ENCODE results near the gene TAC1. TPM values are rescaled to one million over a fixed set of nuclear protein-coding genes. Genes with fewer than 3 reads are reported as not detected.

TAC1 gene
- total and polyA plus RNA-seq, 10 of the 15 experiments (the other 5 are each of a cell fraction or from before 2014, with no cell fraction given), result not detected

DNA sequence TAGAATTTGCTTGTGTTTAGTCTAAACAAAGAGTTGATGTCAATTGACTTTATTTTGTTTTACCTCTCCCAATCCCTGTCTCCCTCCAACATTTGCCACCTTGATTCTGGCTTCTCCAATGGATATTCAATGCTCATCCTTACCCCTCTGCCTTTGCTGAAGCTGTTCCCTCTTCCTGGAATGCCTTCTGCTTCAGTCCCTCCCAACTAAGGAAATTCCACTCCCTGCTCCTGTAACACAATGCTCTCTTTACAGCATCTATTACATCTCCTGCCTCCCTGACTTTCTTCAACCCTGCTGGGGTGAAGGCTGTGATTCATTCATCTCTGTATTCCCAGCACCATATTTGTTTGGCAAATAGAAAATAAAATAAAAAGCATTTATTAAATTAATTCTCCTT lies 34.5 kb upstream of the TAC1 start:
- SMC1A ChIA-PET (ENCODE audit: uncharacterized antibody, unreplicated experiment), result no interaction called here
- TF ChIP-seq TBL1XR1 (IDR thresholded peaks at IDR 0.05; ENCODE audit: low read depth, low read length) (no peak), CREM (IDR thresholded peaks at IDR 0.05; ENCODE audit: low read depth) (no peak), CBFB (IDR thresholded peaks at IDR 0.05; ENCODE audit: low read depth) (no peak), SPI1 (IDR thresholded peaks at IDR 0.05; ENCODE audit: borderline replicate concordance, insufficient read depth, low read depth, low read length) (no peak), CHD2 (IDR thresholded peaks at IDR 0.05; ENCODE audit: borderline replicate concordance, low read depth, low read length) (no peak), RB1 (IDR thresholded peaks at IDR 0.05; ENCODE audit: borderline replicate concordance) (no peak), FOS (IDR thresholded peaks at IDR 0.05; ENCODE audit: borderline replicate concordance, extremely low read depth, insufficient read length) (no peak), IRF4 (IDR thresholded peaks at IDR 0.05; ENCODE audit: low read depth, low read length) (no peak), EGR1 (IDR thresholded peaks at IDR 0.05; ENCODE audit: borderline replicate concordance in 1 of 2, low read depth in 2 of 2, low read length in 2 of 2) (no peak), SP1 (IDR thresholded peaks at IDR 0.05; ENCODE audit: low read depth, low read length) (no peak)
- TF ChIP-seq, protein P1, sequence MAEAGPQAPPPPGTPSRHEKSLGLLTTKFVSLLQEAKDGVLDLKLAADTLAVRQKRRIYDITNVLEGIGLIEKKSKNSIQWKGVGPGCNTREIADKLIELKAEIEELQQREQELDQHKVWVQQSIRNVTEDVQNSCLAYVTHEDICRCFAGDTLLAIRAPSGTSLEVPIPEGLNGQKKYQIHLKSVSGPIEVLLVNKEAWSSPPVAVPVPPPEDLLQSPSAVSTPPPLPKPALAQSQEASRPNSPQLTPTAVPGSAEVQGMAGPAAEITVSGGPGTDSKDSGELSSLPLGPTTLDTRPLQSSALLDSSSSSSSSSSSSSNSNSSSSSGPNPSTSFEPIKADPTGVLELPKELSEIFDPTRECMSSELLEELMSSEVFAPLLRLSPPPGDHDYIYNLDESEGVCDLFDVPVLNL (IDR thresholded peaks at IDR 0.05; ENCODE audit: low read depth, low read length), result no peak
- TF ChIP-seq, protein P2, sequence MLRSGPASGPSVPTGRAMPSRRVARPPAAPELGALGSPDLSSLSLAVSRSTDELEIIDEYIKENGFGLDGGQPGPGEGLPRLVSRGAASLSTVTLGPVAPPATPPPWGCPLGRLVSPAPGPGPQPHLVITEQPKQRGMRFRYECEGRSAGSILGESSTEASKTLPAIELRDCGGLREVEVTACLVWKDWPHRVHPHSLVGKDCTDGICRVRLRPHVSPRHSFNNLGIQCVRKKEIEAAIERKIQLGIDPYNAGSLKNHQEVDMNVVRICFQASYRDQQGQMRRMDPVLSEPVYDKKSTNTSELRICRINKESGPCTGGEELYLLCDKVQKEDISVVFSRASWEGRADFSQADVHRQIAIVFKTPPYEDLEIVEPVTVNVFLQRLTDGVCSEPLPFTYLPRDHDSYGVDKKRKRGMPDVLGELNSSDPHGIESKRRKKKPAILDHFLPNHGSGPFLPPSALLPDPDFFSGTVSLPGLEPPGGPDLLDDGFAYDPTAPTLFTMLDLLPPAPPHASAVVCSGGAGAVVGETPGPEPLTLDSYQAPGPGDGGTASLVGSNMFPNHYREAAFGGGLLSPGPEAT (IDR thresholded peaks at IDR 0.05; ENCODE audit: low read depth), result no peak
- TF ChIP-seq, protein P3, sequence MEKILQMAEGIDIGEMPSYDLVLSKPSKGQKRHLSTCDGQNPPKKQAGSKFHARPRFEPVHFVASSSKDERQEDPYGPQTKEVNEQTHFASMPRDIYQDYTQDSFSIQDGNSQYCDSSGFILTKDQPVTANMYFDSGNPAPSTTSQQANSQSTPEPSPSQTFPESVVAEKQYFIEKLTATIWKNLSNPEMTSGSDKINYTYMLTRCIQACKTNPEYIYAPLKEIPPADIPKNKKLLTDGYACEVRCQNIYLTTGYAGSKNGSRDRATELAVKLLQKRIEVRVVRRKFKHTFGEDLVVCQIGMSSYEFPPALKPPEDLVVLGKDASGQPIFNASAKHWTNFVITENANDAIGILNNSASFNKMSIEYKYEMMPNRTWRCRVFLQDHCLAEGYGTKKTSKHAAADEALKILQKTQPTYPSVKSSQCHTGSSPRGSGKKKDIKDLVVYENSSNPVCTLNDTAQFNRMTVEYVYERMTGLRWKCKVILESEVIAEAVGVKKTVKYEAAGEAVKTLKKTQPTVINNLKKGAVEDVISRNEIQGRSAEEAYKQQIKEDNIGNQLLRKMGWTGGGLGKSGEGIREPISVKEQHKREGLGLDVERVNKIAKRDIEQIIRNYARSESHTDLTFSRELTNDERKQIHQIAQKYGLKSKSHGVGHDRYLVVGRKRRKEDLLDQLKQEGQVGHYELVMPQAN (conservative IDR thresholded peaks at IDR 0.05), result no peak
- H3K4me1 ChIP-seq (ENCODE audit: control insufficient read depth, insufficient read depth, low read length), result no peaks in the 10 kb centered on the region
- no peak overlapping the region for H3K9ac ChIP-seq (ENCODE audit: control insufficient read depth, insufficient read depth, low read length)
- no peaks in the 10 kb centered on the region for H3K9me3 ChIP-seq (replicated peaks; ENCODE audit: control insufficient read depth, insufficient read depth, low read length)
- no peak for FAIRE-seq
- H2AFZ ChIP-seq (ENCODE audit: control insufficient read depth, low read depth, low read length), result no peak overlapping the region
- no peak for ATAC-seq
- no peaks in the 10 kb centered on the region for H4K20me1 ChIP-seq (ENCODE audit: control insufficient read depth, insufficient read depth)
- CTCF ChIA-PET, result no interaction called here
- intact Hi-C loops (cut with micrococcal nuclease; ENCODE audit: unreplicated experiment), result no loop called here
- no peak overlapping the region for H3K4me3 ChIP-seq
- no peak overlapping the region for H3K27ac ChIP-seq (ENCODE audit: control insufficient read depth, insufficient read depth)
- no peak for DNase-seq (ENCODE audit: low read depth, low spot score)
- H3K79me2 ChIP-seq (ENCODE audit: control insufficient read depth, insufficient read depth, low read length), result no peaks in the 10 kb centered on the region
- BruUV-seq (replicated peaks), result no TSS peak
- in situ Hi-C loops (cut with MboI), result no loop called here
- POLR2A ChIA-PET, result no interaction called here
- H3K27me3 ChIP-seq (replicated peaks in 1 of 2; ENCODE audit: control insufficient read depth in 2 of 2, insufficient read depth in 2 of 2, low read length in 1 of 2), result no peaks in the 10 kb centered on the region
- H3K4me2 ChIP-seq (ENCODE audit: control insufficient read depth, insufficient read depth), result no peak overlapping the region
- H3K36me3 ChIP-seq (ENCODE audit: control insufficient read depth in 2 of 2, insufficient read depth in 2 of 2, low read length in 1 of 2), result no peaks in the 10 kb centered on the region
- RAD21 ChIA-PET (ENCODE audit: unreplicated experiment), result no interaction called here
